SK-N-MC (cell line): Measurements from ENCODE around the gene IL1RN.

ENCODE experiments used
- DNase-seq: peaks from one replicate; pipeline ENCODE4 v3.0.0-alpha.2; 2011; ENCODE audit warnings: low read depth, low spot score
- H3K27ac ChIP-seq: fragments of 200-600 bp; sonication (generic); 2 replicates; pipeline ENCODE4 v1.5.1; 2016; ENCODE audit warnings: mixed run types
- H3K36me3 ChIP-seq: fragments of 200-600 bp; sonication (generic); 2 replicates; pipeline ENCODE4 v1.6.1; 2017; ENCODE audit warnings: antibody characterized with exemption, low read length, mixed read lengths; ENCODE audit not compliant: insufficient read depth
- H3K4me3 ChIP-seq: fragments of 200-600 bp; sonication (generic); 2 replicates; pipeline ENCODE4 v1.5.1; 2016
- H3K9ac ChIP-seq: fragments of 200-600 bp; sonication (generic); 2 replicates; pipeline ENCODE4 v1.8.0; 2017; ENCODE audit warnings: mixed run types, mixed read lengths; ENCODE audit not compliant: insufficient read length
- H3K9me3 ChIP-seq: fragments of 200-600 bp; sonication (generic); 2 replicates; pipeline ENCODE4 v1.6.1; 2017; ENCODE audit warnings: low read depth, mild to moderate bottlenecking, antibody characterized with exemption, low read length, moderate library complexity, mixed read lengths
- EZH2 ChIP-seq: fragments of 200-600 bp; sonication (generic); IDR thresholded peaks from one replicate; pipeline ENCODE4 v1.6.1; 2017; ENCODE audit warnings: antibody characterized with exemption
- FOXP2 ChIP-seq: optimal IDR thresholded peaks from 2 replicates; pipeline ENCODE3; 2011; ENCODE audit warnings: mild to moderate bottlenecking, moderate library complexity; ENCODE audit not compliant: insufficient read depth; ENCODE audit errors: extremely low read length, control extremely low read depth
- POLR2AphosphoS5 ChIP-seq: IDR thresholded peaks from 2 replicates; pipeline ENCODE4 v1.6.1; 2012; ENCODE audit warnings: mild to moderate bottlenecking, low read depth, low read length, borderline replicate concordance

IL1RN gene

GRCh38 chr2:113162869-113163268 is 35.5 kb downstream of the IL1RN start:
- no peak for DNase-seq
- H3K36me3 ChIP-seq: no peaks in the 10 kb centered on the region
- no peak overlapping the region for H3K4me3 ChIP-seq
- TF ChIP-seq EZH2: no peak
- H3K9ac ChIP-seq: no peak overlapping the region
- H3K27ac ChIP-seq: no peak overlapping the region
- no peaks in the 10 kb centered on the region for H3K9me3 ChIP-seq

GRCh38 chr2:113164215-113164929 is 37.0 kb downstream of the IL1RN start:
- Histone ChIP-seq H3K36me3 (no peaks in the 10 kb centered on the region), H3K4me3 (no peak overlapping the region), H3K9ac (no peak overlapping the region), H3K9me3 (no peaks in the 10 kb centered on the region), H3K27ac (no peak overlapping the region)
- DNase-seq: no peak
- TF ChIP-seq FOXP2 (no peak), EZH2 (no peak), POLR2AphosphoS5 (no peak)

- no peak overlapping the region for H3K4me3 ChIP-seq
- no peaks in the 10 kb centered on the region for H3K36me3 ChIP-seq
- no peak for TF ChIP-seq POLR2AphosphoS5
- no peak for TF ChIP-seq EZH2
- TF ChIP-seq FOXP2: no peak
- no peak for DNase-seq
- H3K9me3 ChIP-seq: no peaks in the 10 kb centered on the region
- no peak overlapping the region for H3K27ac ChIP-seq
- H3K9ac ChIP-seq: no peak overlapping the region
Observed at GRCh38 chr2:113164930-113165585, 37.7 kb downstream of the IL1RN start.

- no peak for DNase-seq
- Histone ChIP-seq H3K36me3 (no peaks in the 10 kb centered on the region), H3K27ac (no peak overlapping the region), H3K9me3 (no peaks in the 10 kb centered on the region), H3K9ac (no peak overlapping the region), H3K4me3 (no peak overlapping the region)
- TF ChIP-seq POLR2AphosphoS5: no peak
- no peak for TF ChIP-seq FOXP2
- TF ChIP-seq EZH2: no peak
Observed at GRCh38 chr2:113166187-113166645, 38.8 kb downstream of the IL1RN start.

GRCh38 chr2:113167115-113167932 is 39.9 kb downstream of the IL1RN start:
- no peak for DNase-seq
- H3K27ac ChIP-seq: no peak overlapping the region
- no peak overlapping the region for H3K9ac ChIP-seq
- no peaks in the 10 kb centered on the region for H3K36me3 ChIP-seq
- no peak overlapping the region for H3K4me3 ChIP-seq
- H3K9me3 ChIP-seq: no peaks in the 10 kb centered on the region
- TF ChIP-seq FOXP2 (no peak), POLR2AphosphoS5 (no peak), EZH2 (no peak)

GRCh38 chr2:113167962-113168340 is 40.6 kb downstream of the IL1RN start:
- Histone ChIP-seq H3K36me3 (no peaks in the 10 kb centered on the region), H3K9me3 (no peaks in the 10 kb centered on the region), H3K27ac (no peak overlapping the region), H3K9ac (no peak overlapping the region), H3K4me3 (no peak overlapping the region)
- TF ChIP-seq FOXP2 (no peak), EZH2 (no peak), POLR2AphosphoS5 (no peak)
- DNase-seq: no peak

- TF ChIP-seq FOXP2 (no peak), EZH2 (no peak), POLR2AphosphoS5 (no peak)
Observed at GRCh38 chr2:113169002-113169530, 41.7 kb downstream of the IL1RN start.

GRCh38 chr2:113169586-113169985 is 42.2 kb downstream of the IL1RN start:
- Histone ChIP-seq H3K27ac (no peak overlapping the region), H3K9ac (no peak overlapping the region), H3K9me3 (no peaks in the 10 kb centered on the region), H3K4me3 (no peak overlapping the region), H3K36me3 (no peaks in the 10 kb centered on the region)
- no peak for DNase-seq
- TF ChIP-seq POLR2AphosphoS5 (no peak), FOXP2 (no peak), EZH2 (no peak)

More at GRCh38 chr2:113169002-113169530, 41.7 kb downstream of the IL1RN start:
- H3K9me3 ChIP-seq: no peaks in the 10 kb centered on the region
- no peaks in the 10 kb centered on the region for H3K36me3 ChIP-seq
- no peak overlapping the region for H3K27ac ChIP-seq
- H3K4me3 ChIP-seq: no peak overlapping the region
- no peak overlapping the region for H3K9ac ChIP-seq
- no peak for DNase-seq
